GM19463 (cell line): Measurements from ENCODE around the gene RPS6KL1.
"Not testable (repeated sequence)": the region's sequence is repeated elsewhere in the genome, so short reads cannot be mapped to it uniquely, and the experiment has no call there.

Source experiments
- ATAC-seq: cut with Tn5 transposase; IDR thresholded peaks from one replicate; pipeline ENCODE4 v1.9.1; 2021; ENCODE audit warnings: mild to moderate bottlenecking, moderate library complexity; ENCODE audit not compliant: unreplicated experiment

RPS6KL1 gene

GRCh38 chr14:74936731-74937130 is 13.7 kb upstream of the RPS6KL1 start:
- ATAC-seq = no peak

DNA sequence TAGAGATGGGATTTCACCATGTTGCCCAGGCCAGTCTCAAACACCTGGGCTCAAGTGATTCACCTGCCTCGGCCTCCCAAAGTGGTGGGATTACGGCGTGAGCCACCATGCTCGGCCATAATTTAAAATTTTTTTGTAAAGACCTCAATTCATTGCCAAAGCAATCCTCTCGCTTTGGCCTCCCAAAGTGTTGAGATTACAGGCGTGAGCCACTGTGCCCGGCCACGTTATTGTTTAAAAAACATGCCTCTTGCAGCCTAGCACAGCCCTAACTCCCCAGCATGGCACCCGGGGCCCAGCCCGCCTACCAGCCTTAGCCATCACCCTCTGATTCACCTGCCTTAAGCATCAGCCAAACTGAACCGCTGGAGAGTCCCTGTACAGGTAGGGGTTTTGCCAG is 13.1 kb upstream of the RPS6KL1 start:
- ATAC-seq = no peak

DNA sequence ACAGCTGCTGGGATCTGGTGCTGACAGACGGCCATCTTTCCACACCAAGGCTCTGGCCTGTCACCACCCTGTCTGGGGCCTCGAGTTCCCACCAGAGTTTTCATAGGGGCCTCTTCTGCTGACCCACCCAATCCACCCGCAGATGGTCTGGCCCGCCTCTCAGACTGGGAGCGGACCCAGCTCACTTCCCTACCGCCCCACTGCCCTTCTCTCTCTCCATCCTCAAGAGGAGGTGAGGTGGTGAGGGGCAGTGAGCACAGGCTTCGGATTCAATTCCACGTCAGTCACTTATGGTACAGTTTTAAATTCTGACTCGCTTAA is 12.3 kb upstream of the RPS6KL1 start:
- no peak for ATAC-seq

DNA sequence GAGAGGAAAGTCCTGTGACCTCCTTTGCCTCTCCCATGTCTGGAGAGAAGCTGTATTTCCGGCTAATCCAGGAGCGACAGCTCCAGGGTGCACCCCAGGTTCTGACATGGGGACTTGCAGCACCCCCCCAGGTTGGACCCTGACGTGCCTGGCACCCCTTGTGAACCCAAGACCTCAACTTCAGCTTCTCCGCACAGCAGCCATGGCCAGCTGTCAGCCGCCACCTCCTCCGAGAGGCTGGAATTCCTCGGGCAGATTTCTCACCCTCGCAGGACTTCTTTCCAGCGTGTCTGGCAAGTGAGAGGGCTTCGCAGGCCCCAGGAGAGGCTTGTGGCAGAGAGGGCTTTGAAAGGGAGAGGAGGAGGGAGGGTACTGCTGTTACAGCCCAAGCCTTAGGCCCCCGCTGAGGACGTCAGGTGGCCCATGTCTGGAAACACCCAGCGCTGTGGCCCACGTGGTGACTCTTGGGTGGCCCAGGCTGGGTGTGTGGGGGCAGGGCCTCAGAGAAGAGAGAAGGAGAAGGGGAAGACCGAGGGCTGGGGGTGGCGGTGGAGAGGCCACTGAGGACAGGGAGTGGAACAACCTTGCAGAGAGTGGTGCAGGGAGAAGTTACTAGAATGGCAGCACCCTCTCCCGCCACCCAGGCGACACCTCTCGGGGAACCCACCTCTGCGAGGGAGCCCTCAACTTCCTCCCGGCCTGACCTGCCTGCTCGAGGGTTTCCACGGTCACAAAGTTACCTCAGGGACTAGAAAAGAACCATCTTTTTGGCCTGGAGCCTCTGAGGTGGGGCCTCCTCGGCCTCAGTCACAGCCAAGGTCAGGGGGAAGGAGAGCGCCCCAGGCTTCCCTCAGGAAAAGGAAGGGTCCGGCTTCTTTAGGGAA is 11.7 kb upstream of the RPS6KL1 start:
- no peak for ATAC-seq

GRCh38 chr14:74934041-74934440 is 11.0 kb upstream of the RPS6KL1 start:
- no peak for ATAC-seq

GRCh38 chr14:74932936-74933335 is 9.9 kb upstream of the RPS6KL1 start:
- not testable (repeated sequence) for ATAC-seq

- no peak for ATAC-seq
Observed at GRCh38 chr14:74932401-74932901, 9.4 kb upstream of the RPS6KL1 start.

DNA sequence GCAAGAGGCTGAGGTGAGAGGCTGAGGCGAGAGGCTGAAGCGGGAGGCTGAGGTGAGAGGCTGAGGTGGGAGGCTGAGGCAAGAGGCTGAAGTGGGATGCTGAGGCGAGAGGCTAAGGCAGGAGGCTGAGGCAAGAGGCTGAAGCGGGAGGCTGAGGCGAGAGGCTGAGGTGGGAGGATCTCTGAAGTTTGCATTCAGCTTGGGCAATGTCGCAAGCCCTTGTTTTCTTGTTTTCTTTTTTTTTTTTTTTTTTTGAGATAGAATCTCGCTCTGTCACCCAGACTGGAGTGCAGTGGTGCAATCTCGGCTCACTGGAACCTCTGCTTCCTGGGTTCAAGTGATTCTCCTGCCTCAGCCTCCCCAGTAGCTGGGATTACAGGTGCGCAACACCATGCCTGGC is 8.7 kb upstream of the RPS6KL1 start:
- not testable (repeated sequence) for ATAC-seq

- ATAC-seq = no peak
Observed at GRCh38 chr14:74929242-74929641, 6.2 kb upstream of the RPS6KL1 start.

- no peak for ATAC-seq
Observed at GRCh38 chr14:74927225-74927624, 4.2 kb upstream of the RPS6KL1 start.

DNA sequence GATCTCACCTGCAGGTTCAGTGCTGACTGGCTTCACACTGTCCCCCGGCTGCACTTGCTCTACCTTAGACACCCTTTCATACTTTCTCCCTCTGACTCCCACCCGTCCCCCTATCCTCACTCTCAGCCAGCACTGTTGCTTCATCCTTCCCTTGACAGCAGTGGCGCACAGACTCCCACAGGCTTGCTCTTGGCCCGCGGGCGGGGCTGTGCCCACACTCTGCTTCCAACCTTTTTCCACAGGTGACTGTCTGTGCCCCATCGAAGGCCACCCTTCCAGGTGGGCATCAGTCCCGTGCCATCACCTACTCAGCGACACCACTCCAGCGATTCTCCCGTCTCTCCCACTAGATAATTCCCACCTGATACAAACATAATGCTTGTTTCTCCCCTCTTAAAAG is 1.0 kb upstream of the RPS6KL1 start:
- no peak for ATAC-seq

- no peak for ATAC-seq
Observed at GRCh38 chr14:74921987-74922751, 891 bp downstream of the RPS6KL1 start.

DNA sequence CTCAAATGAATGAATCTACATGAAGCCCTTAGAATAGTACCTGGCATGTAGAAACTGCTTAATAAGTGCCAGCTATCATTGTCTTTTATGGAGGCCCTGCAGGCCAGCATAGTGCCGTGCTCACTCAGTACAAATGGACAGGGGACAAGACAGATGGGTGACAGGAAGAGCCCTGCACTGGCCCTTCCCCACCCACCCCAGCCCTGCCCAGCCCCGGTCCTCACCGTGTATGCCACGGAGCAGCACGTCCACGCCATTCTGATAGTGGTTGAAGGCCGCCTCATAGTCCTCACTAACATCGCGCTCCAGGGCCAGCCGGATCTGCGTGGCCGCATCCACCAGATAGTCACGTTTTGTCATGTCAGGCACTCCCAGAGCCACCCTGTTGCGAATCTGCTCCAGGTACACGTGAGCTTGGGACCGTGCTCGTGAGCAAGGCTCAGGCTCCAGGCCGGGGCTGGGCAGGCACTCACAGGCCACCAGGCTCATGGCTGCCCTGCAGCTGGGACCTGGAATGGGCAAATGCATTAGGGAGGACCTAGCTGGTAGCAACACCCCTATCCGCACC is 1.9 kb downstream of the RPS6KL1 start:
- ATAC-seq = no peak

DNA sequence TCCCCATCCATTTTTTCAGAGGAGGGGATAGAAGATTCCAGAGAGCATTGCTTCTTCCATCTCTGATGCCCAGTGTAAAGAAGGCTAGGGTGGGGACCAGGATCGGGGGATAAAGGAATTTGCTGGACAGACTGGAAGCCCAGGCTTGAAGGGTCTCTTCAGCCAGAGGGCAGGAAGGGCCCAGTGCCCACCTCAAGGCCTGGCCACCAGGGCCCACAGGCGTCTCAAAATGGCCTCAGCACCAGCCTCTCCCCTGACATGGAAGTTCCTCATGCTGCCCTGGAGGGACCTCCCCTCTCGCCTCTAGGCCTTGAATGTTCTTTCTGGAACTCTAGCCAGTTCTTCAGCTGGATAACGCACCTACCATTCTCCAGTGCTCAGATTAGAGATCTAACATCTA is 2.8 kb downstream of the RPS6KL1 start:
- ATAC-seq = no peak

- ATAC-seq = no peak
Observed at GRCh38 chr14:74919421-74920165, 3.5 kb downstream of the RPS6KL1 start.

GRCh38 chr14:74918380-74918779 is 4.7 kb downstream of the RPS6KL1 start:
- no peak for ATAC-seq

- ATAC-seq = no peak
Observed at GRCh38 chr14:74917646-74918081, 5.4 kb downstream of the RPS6KL1 start.

GRCh38 chr14:74917178-74917543 is 5.9 kb downstream of the RPS6KL1 start:
- no peak for ATAC-seq

DNA sequence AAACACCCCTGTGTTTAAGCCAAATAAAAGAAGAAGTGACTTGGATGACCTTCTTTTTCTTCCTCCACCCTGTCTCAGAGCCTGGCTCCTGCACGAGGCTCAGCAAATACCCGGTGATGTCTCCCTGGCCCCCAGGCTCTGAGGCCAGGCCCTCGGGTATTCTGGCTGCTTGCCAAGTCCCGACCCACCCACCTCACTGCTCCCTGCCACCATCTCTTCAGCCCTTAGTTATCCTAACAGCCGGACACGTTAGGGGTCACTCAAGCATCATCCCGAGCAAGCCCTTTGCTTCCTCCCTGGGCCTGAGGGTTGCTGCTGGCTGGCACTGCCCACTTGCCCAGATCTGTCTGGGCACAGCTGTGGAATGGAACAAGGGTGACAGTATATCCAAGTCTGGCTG is 7.2 kb downstream of the RPS6KL1 start:
- no peak for ATAC-seq

DNA sequence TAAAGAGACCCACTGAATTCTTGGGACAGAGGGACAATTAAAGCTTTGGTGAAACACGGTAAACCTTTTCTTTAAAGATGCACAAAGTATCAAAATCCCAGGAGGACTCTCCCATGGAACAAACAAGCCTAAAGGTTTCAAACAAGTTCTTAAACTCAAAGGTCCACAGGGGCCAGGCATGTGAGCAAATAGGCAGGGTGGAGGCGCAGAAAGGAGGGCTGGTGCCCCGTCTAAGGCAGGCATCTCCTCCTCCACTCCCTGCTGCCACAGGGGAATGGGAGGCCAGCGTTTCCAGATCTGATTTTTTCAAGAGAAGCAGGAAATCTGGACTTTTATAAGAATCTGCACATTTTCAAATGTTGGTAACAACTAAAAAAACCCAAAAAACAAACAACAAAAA is 7.6 kb downstream of the RPS6KL1 start:
- ATAC-seq = no peak

GRCh38 chr14:74913986-74914573 is 9.0 kb downstream of the RPS6KL1 start:
- no peak for ATAC-seq
